NCI-H1694 treated with DMSO at 0.1 percent for 48 hours (cell line): ENCODE results near the gene NT5DC1.

Experiments used
- DNase-seq: peaks from one replicate; lab custom pipeline; 2025; lab: John Stamatoyannopoulos, UW

The NT5DC1 gene

GRCh38 chr6:116100419-116101301, at the start of gene NT5DC1:
Gene NT5DC1, plus strand, starts transcription at chr6:116100853. Its CDS starts 78 bp downstream, at chr6:116100931.
- DNase-seq, result peak; percentile 67

- DNase-seq, result no peak
Observed at GRCh38 chr6:116051244-116051643, 49.4 kb upstream of the NT5DC1 start.

- no peak for DNase-seq
Observed at GRCh38 chr6:116055513-116055912, 45.1 kb upstream of the NT5DC1 start.

DNA sequence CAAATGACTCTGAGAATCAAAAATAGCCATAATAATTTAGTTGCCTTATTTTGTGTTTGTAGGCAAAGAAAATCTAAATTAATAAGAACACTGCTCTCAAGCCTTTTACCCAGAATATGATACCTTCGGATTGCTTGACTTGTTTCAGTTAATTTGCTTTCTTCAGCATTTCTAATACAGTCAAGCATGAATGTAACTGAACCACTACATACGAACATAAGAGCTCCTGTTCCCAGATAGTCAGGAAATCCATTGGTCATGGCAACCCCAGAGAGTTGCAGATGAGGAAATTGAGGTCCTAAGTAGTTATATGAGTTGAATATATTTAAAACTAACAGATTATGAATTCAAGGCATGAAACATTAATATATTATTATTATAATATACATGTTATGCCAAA, 42.9 kb upstream of the NT5DC1 start:
- no peak for DNase-seq

- DNase-seq, result no peak
Observed at GRCh38 chr6:116059713-116060571, 40.7 kb upstream of the NT5DC1 start.

GRCh38 chr6:116060572-116061283, 39.9 kb upstream of the NT5DC1 start, which contains the start of gene FRK:
Gene FRK, minus strand, starts transcription at chr6:116060891. Its CDS starts 580 bp downstream, at chr6:116060311.
- DNase-seq, result no peak

- DNase-seq, result no peak
Observed at GRCh38 chr6:116062496-116062895, 38.2 kb upstream of the NT5DC1 start.

- no peak for DNase-seq
Observed at GRCh38 chr6:116064666-116065065, 36.0 kb upstream of the NT5DC1 start.

GRCh38 chr6:116066789-116067188, 33.9 kb upstream of the NT5DC1 start:
- no peak for DNase-seq

- DNase-seq, result no peak
Observed at GRCh38 chr6:116070101-116070500, 30.6 kb upstream of the NT5DC1 start.

GRCh38 chr6:116070616-116071389, 29.9 kb upstream of the NT5DC1 start:
- no peak for DNase-seq

- DNase-seq, result no peak
Observed at GRCh38 chr6:116072368-116072767, 28.3 kb upstream of the NT5DC1 start.

DNA sequence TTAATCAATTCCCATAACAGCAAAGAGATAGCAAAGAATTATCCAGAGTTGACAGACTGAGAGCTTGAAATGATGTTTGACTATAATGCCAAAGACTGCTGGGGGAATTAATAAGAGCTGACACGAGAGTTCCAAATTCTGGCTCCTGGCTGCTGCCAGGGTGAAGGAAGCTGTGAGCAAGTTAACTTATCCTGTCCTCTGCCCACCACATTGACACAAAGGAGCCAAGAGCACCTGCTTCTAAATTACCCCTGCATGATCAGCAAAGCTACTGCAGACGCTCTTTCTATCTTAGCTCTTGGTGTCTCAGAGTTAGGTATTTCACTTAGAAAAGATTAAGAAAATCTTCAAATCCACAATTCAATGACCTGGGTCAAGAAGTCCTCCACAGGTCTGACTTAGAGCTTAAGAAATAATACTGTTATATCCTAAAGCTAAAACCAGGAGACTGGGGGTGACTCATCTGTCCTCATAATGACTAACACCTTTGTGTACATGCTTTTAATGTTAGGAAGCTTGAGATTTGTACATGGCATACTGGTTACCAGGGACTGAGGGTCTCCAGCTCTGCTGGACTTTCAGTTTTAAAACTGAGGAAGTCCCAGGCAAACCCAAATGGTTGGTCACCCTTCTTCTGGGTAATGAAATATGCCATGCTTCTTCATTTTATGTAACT, 26.8 kb upstream of the NT5DC1 start:
- no peak for DNase-seq

- DNase-seq, result no peak
Observed at GRCh38 chr6:116074732-116075390, 25.8 kb upstream of the NT5DC1 start.

GRCh38 chr6:116078522-116078921, 22.1 kb upstream of the NT5DC1 start:
- no peak for DNase-seq

GRCh38 chr6:116078945-116079344, 21.7 kb upstream of the NT5DC1 start:
- no peak for DNase-seq

DNA sequence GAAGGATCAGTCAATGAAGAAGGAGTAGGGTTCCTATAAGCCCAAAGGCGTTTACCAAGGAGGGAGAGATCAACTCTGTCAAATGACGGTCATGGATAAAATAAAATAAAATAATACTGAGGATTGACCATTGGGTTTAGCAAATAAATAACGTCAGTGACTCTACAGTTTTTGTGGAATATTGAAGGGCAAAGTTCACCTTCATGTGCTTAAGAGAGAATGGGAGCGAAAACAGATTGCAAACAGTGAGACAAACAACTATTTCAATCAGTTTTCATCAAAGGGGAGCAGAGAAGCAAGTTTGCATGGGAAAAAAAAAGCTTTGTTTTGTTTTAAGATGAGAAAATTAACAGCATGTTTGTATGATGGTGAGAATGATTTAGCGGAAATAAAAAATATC, 17.6 kb upstream of the NT5DC1 start:
- DNase-seq, result no peak

DNA sequence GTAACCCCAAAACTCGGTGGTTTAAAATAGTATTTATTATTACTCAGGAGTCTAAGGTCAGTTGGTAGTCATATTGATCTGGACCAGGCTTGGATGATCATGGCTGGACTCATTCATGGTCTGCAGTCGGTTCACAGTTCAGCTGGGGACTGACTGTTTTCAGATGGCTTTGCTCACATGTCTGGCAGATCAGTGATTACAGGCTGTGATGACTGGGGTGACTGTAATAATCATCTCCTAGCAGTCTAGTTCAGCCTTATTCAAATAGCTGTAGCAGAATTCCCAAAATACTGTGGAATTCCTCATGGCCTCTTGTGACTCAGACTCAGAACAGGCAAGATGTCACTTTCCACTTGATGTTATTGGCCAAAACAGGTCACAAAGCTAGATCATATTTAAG, 16.4 kb upstream of the NT5DC1 start:
- DNase-seq, result no peak

GRCh38 chr6:116087437-116088027, 13.1 kb upstream of the NT5DC1 start:
- DNase-seq, result no peak

DNA sequence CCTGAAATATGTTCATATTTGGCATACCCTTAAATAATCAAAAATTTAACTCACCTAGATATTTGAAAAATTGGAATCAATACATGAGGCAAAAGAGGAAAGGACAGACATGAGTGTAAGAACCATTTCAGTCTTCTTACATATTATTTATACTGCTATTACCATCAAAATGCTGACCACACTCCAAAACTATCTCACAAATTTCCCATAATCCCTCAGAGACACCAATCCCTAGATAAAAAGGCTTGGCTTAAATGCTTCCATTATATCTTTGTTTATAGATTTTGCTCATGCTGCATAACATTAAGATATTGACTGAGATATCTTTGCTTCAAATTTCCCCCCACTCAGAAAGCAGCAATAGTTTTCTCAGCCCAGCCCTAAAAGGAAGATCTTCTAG, 11.7 kb upstream of the NT5DC1 start:
- no peak for DNase-seq
